HCT116 (cell line): ENCODE data around the gene PSTPIP1.

Source experiments
- CEBPB ChIP-seq: IDR thresholded peaks from 2 replicates; pipeline ENCODE4 v1.6.1; 2012; ENCODE audit warnings: low read depth
- EGR1 ChIP-seq: IDR thresholded peaks from 2 replicates; pipeline ENCODE4 v1.6.1; 2012; ENCODE audit warnings: low read depth
- EZH2 ChIP-seq: fragments of 200-600 bp; sonication (generic); IDR thresholded peaks from 2 replicates; pipeline ENCODE4 v1.6.1; 2017; ENCODE audit warnings: antibody characterized with exemption, mixed run types
- FOSL1 ChIP-seq: IDR thresholded peaks from 2 replicates; pipeline ENCODE4 v1.6.1; 2012; ENCODE audit warnings: low read depth
- JUND ChIP-seq: IDR thresholded peaks from 2 replicates; pipeline ENCODE4 v1.6.1; 2012
- POLR2A ChIP-seq: IDR thresholded peaks from 2 replicates; pipeline ENCODE4 v1.7.0; 2011; ENCODE audit warnings: borderline replicate concordance; ENCODE audit not compliant: insufficient read depth, insufficient read length; ENCODE audit errors: extremely low read depth
- POLR2AphosphoS5 ChIP-seq: IDR thresholded peaks from 2 replicates; pipeline ENCODE4 v1.6.1; 2011; ENCODE audit warnings: mild to moderate bottlenecking, low read depth, low read length, moderate library complexity
- RAD21 ChIP-seq: IDR thresholded peaks from 2 replicates; pipeline ENCODE4 v1.6.1; 2012; ENCODE audit warnings: low read depth, mild to moderate bottlenecking
- YY1 ChIP-seq: IDR thresholded peaks from 2 replicates; pipeline ENCODE4 v1.6.1; 2011; ENCODE audit warnings: low read length, low read depth, moderate library complexity, mild to moderate bottlenecking; ENCODE audit not compliant: insufficient replicate concordance; ENCODE audit errors: extremely low read depth
- ZFX ChIP-seq: fragments of 450-650 bp; IDR thresholded peaks from 2 replicates; pipeline ENCODE4 v1.6.1; 2017
- TF ChIP-seq, protein P1 (sequence below): IDR thresholded peaks from 2 replicates; pipeline ENCODE4 v1.6.1; 2012; ENCODE audit warnings: low read depth
- TF ChIP-seq, protein P2 (sequence below), 3 experiments: fragments of 200-600 bp in 1 of 3; sonication (generic) in 1 of 3; IDR thresholded peaks in 2 of 3; conservative IDR thresholded peaks in 1 of 3; 2 replicates each; pipeline ENCODE4 v1.5.1; 2012 to 2017; ENCODE audit warnings: low read depth in 2 of 3, low read length in 2 of 3, antibody characterized with exemption in 1 of 3, borderline replicate concordance in 1 of 3, control low read depth in 1 of 3, mild to moderate bottlenecking in 1 of 3, mixed read lengths in 1 of 3, mixed run types in 1 of 3, moderate library complexity in 1 of 3; ENCODE audit not compliant: insufficient read depth in 1 of 3
- TF ChIP-seq, protein P3 (sequence below): IDR thresholded peaks from 2 replicates; pipeline ENCODE4 v1.6.1; 2012

GRCh38 chr15:76976572-76977270 lies 18.2 kb upstream of the PSTPIP1 start:
- TF ChIP-seq POLR2AphosphoS5 (no peak), JUND (no peak), RAD21 (no peak), POLR2A (no peak), EGR1 (no peak), ZFX (no peak), YY1 (no peak), CEBPB (no peak), EZH2 (no peak), FOSL1 (no peak)
- TF ChIP-seq, protein P1, sequence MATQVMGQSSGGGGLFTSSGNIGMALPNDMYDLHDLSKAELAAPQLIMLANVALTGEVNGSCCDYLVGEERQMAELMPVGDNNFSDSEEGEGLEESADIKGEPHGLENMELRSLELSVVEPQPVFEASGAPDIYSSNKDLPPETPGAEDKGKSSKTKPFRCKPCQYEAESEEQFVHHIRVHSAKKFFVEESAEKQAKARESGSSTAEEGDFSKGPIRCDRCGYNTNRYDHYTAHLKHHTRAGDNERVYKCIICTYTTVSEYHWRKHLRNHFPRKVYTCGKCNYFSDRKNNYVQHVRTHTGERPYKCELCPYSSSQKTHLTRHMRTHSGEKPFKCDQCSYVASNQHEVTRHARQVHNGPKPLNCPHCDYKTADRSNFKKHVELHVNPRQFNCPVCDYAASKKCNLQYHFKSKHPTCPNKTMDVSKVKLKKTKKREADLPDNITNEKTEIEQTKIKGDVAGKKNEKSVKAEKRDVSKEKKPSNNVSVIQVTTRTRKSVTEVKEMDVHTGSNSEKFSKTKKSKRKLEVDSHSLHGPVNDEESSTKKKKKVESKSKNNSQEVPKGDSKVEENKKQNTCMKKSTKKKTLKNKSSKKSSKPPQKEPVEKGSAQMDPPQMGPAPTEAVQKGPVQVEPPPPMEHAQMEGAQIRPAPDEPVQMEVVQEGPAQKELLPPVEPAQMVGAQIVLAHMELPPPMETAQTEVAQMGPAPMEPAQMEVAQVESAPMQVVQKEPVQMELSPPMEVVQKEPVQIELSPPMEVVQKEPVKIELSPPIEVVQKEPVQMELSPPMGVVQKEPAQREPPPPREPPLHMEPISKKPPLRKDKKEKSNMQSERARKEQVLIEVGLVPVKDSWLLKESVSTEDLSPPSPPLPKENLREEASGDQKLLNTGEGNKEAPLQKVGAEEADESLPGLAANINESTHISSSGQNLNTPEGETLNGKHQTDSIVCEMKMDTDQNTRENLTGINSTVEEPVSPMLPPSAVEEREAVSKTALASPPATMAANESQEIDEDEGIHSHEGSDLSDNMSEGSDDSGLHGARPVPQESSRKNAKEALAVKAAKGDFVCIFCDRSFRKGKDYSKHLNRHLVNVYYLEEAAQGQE = no peak
- TF ChIP-seq, protein P2, sequence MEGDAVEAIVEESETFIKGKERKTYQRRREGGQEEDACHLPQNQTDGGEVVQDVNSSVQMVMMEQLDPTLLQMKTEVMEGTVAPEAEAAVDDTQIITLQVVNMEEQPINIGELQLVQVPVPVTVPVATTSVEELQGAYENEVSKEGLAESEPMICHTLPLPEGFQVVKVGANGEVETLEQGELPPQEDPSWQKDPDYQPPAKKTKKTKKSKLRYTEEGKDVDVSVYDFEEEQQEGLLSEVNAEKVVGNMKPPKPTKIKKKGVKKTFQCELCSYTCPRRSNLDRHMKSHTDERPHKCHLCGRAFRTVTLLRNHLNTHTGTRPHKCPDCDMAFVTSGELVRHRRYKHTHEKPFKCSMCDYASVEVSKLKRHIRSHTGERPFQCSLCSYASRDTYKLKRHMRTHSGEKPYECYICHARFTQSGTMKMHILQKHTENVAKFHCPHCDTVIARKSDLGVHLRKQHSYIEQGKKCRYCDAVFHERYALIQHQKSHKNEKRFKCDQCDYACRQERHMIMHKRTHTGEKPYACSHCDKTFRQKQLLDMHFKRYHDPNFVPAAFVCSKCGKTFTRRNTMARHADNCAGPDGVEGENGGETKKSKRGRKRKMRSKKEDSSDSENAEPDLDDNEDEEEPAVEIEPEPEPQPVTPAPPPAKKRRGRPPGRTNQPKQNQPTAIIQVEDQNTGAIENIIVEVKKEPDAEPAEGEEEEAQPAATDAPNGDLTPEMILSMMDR (IDR thresholded peaks at IDR 0.05 in 2 of 3, conservative IDR thresholded peaks at IDR 0.05 in 1 of 3; ENCODE audit: borderline replicate concordance in 1 of 3, insufficient read depth in 1 of 3, low read depth in 2 of 3, low read length in 2 of 3) = no peak
- TF ChIP-seq, protein P3, sequence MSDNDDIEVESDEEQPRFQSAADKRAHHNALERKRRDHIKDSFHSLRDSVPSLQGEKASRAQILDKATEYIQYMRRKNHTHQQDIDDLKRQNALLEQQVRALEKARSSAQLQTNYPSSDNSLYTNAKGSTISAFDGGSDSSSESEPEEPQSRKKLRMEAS = no peak
